ENCODE results near the gene PCIF1. TPM values are rescaled to one million over a fixed set of nuclear protein-coding genes. Genes with fewer than 3 reads are reported as not detected.

PCIF1 gene
- total RNA-seq, 4 donors from 2014 or later: 18.8 to 36.9 (median 25.8) TPM

GRCh38 chr20:45890985-45891983 is 43.2 kb upstream of the PCIF1 start, which contains the start of the genes CTSA and NEURL2:
Gene CTSA, plus strand, starts transcription at chr20:45891335. Its CDS starts 234 bp downstream, at chr20:45891569.
Gene NEURL2, minus strand, starts transcription at chr20:45891208. Its CDS starts 217 bp downstream, at chr20:45890991.
- no peak for TF ChIP-seq CTCF (IDR thresholded peaks at IDR 0.05)
- ATAC-seq (ENCODE audit: low FRiP score): peak; percentile 85
- peak; percentile 95 for DNase-seq (ENCODE audit: low spot score)

DNA sequence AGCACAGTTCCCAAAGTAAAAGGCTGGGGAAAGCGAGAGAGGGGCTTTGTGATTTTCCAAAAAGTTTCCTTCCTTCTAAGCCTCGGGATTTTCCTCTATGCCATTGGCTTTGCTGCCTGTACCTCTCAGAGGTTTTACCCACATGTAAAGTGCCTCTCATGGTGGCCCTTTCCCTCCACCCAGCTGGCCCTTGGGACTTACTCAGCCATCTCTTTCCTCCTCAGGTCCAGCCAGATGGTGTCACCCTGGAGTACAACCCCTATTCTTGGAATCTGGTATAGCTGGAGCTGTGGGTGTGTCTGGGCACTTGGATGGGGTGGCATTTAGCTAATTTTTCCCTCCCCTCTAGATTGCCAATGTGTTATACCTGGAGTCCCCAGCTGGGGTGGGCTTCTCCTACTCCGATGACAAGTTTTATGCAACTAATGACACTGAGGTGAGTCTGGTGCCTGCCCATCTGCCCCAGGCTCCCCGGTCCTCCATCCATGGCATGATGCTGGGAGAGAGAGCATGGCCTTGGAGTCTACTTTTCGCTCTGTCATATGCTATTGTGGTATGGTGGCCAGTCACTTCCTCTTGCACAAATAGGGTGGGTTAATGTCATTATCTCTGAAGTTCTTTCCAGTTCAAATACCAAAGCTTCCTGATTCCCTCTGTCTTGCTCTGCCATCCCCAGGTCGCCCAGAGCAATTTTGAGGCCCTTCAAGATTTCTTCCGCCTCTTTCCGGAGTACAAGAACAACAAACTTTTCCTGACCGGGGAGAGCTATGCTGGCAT is 42.2 kb upstream of the PCIF1 start:
- DNase-seq (ENCODE audit: low spot score) (no peak), ATAC-seq (ENCODE audit: low FRiP score) (no peak)
- no peak for TF ChIP-seq CTCF (IDR thresholded peaks at IDR 0.05)

DNA sequence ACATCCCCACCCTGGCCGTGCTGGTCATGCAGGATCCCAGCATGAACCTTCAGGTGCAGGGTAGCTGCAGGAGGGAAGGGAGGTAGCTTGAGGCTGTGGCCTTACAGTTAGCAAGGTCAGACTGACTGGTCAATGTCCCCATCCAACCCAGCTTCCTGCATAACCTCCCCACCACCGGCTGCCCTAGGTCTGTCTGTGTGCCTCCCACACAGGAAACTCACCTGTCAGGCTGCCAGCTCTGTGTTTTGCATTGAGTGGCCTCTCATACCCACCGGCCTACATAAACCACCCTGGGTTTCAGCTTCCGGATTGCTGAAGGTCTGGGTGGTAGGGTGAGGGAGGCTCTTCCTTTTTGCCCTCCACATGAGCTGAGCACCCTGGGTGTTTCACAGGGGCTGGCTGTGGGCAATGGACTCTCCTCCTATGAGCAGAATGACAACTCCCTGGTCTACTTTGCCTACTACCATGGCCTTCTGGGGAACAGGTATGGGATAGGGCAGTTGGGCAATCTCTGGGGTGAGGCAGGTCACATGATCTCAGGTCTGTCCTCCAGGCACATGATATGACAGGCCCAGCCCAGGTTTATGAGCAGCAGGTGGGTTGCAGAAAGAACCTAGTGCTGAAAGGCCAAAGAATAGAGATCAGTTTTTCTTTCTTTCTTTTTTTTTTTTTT is 41.5 kb upstream of the PCIF1 start:
- ATAC-seq (ENCODE audit: low FRiP score) (no peak), DNase-seq (ENCODE audit: low spot score) (no peak)
- no peak for TF ChIP-seq CTCF (IDR thresholded peaks at IDR 0.05)

DNA sequence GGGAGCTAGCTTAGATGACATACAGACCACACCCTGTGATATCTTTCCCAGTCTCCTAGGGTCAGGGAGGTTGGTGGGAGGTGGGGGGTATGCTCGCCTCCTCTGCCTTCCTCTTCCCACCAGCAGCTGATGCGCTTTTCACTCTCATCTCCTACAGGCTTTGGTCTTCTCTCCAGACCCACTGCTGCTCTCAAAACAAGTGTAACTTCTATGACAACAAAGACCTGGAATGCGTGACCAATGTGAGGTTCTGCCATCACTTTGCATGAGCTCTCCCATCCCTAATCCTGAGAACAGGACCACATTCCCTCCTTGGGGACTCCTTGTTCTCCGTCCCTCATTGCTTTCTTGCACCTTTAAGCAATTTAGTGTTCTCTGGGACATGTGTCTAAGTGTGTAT is 40.7 kb upstream of the PCIF1 start:
- TF ChIP-seq CTCF (IDR thresholded peaks at IDR 0.05): no peak
- no peak for DNase-seq (ENCODE audit: low spot score)

GRCh38 chr20:45894797-45895196 is 39.7 kb upstream of the PCIF1 start:
- DNase-seq (ENCODE audit: low spot score) (no peak), ATAC-seq (ENCODE audit: low FRiP score) (no peak)
- TF ChIP-seq CTCF (IDR thresholded peaks at IDR 0.05): no peak

More for the DNA sequence above, 40.7 kb upstream of the PCIF1 start:
- no peak for ATAC-seq (ENCODE audit: low FRiP score)

DNA sequence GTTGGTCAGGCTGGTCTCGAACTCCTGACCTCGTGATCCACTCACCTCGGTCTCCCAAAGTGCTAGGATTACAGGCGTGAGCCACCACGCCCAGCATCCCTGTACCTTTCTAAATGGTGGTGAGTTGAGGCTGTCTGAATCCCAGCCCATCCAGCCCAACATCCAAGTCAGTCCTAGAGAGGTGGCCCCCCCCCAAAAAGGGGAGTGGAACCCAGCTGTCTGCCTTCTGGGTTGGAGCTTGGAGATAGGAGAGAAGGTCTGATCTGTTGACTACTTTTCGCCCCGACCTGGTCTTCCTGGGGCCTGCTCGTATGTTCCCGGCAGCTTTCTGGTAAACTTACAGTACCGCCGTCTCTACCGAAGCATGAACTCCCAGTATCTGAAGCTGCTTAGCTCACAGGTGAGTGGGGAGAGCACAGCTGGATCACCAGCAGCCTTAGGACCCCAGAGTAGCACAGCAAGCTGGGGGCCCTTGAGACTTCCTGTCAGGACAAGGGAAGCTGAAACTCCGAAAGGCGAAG is 37.8 kb upstream of the PCIF1 start:
- no peak for ATAC-seq (ENCODE audit: low FRiP score)
- TF ChIP-seq CTCF (IDR thresholded peaks at IDR 0.05): no peak
- DNase-seq (ENCODE audit: low spot score): no peak
